Astrocyte of the cerebellum (primary cell): ENCODE data around the gene AKT3.

Source experiments
- DNase-seq: peaks from one replicate; pipeline ENCODE4 v3.0.0-alpha.2; 2011; ENCODE audit warnings: low read depth
- H3K4me3 ChIP-seq: 2 replicates; pipeline ENCODE4 v1.5.1; 2011; ENCODE audit warnings: mild to moderate bottlenecking, low read depth, low read length, moderate library complexity
- CTCF ChIP-seq: IDR thresholded peaks from 2 replicates; pipeline ENCODE4 v1.5.1; 2012; ENCODE audit warnings: low read length, low read depth, moderate library complexity, mild to moderate bottlenecking; ENCODE audit errors: missing control alignments
- in situ Hi-C: cut with HindIII; loops from 2 replicates; pipeline ENCODE4 v1.10.0; 2017; ENCODE audit warnings: low sequenced_read_pairs

AKT3 gene

DNA sequence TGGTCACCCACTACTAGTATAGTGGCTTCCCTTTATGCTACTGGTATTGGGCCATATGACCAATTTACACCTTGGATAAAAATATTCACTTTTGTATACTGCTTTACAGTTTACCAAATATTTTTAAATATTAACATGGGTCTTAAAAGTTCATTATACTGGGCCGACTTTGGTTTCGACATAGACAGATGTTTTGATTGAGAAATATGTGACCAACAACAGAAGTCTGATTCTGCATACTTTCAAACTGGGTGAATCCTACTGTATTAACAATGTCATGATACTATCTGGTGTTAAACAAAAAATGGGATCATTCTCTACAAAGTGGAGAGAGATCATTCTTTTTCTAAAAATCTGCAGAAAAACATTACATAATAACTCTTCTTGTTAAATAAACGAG is 134.8 kb downstream of the AKT3 start:
- no peak for DNase-seq
- in situ Hi-C loops, result no loop called here
- TF ChIP-seq CTCF, result no peak
- H3K4me3 ChIP-seq, result no peak overlapping the region

DNA sequence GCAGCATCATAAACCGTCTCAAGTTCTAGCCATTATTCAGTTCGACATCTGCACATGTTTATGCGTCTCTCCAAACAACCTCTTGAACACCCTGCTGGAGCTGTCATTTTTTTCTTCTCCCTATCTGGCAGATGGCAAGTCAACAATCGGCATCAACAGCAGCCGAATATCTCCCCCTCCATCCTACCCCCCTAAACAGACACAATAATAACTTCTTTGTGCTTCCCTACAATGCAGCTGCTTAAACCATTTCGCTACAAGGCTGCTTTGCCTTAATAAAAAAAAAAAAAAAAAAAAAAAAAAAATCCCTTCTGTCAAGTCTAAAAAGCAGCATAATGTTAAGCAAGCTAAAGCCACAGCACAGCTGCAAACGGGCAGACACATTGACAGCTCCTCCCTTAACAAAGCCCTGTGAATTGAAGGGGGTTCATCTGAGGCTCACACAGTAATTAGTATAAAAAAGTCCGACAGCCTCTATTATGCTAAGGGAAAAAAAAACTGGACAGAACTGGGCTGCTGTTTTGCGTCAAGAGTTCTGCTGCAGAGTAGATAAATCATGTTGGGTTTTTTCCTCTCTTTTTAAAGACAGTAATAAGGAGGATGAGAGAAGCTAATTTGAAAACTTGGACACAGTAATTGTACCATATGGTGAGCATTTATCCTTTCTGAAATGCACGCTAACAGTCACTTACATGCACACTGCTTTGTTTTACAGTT is 136.4 kb downstream of the AKT3 start:
- H3K4me3 ChIP-seq, result no peak overlapping the region
- no peak for TF ChIP-seq CTCF
- peak; percentile 26 for DNase-seq
- in situ Hi-C loops, result no loop called here

DNA sequence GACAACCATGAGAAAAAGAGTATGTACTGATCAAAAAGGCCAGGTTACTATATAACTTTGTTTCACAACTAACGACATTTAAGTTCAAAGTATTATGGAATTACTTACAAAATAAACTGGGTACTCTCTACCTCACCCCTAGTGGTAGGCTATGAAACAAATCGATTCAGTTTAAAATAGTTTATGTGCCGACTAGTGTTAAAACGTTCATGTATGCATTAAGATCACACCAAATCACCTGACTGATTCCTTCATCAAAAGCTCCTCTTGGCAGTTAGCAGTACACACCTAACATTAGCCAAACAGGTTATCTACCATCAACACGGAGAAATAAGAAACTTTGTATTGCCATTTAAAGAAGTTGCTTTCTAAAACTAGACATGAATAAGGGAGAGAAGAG is 137.1 kb downstream of the AKT3 start:
- in situ Hi-C loops, result no loop called here
- no peak for DNase-seq
- H3K4me3 ChIP-seq, result no peak overlapping the region
- peak; percentile 25 for TF ChIP-seq CTCF

GRCh38 chr1:243712242-243712641 is 137.8 kb downstream of the AKT3 start:
- no peak overlapping the region for H3K4me3 ChIP-seq
- TF ChIP-seq CTCF, result no peak
- in situ Hi-C loops, result no loop called here
- DNase-seq, result no peak

- in situ Hi-C loops, result no loop called here
- TF ChIP-seq CTCF, result no peak
Measured at GRCh38 chr1:243710467-243710866, 139.6 kb downstream of the AKT3 start.

DNA sequence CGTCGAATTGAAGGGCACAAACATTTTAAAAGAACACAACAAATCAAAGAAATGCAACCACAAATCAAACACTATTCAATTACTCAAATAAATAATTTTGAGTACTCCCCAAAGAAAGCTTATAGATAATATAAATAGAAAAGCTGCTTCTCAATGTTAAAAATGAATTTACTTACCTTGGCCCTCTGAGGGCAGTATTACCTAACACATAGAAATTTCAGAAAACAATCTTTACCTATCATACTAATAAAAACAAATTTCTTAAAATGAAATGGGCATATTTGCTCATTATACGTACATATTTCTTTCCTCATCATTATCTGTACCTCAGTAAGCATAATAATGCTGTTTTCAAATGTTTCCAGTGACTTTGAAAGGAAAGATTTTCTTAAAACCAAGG is 141.8 kb downstream of the AKT3 start:
- in situ Hi-C loops, result no loop called here
- H3K4me3 ChIP-seq, result no peak overlapping the region
- TF ChIP-seq CTCF, result no peak
- DNase-seq, result no peak

More at GRCh38 chr1:243710467-243710866, 139.6 kb downstream of the AKT3 start:
- DNase-seq, result no peak
- no peak overlapping the region for H3K4me3 ChIP-seq
